Amniotic stem cell (primary cell): ENCODE results near the gene SFXN4.

Experiments used
- DNase-seq: peaks from one replicate; lab custom pipeline; 2025; lab: John Stamatoyannopoulos, UW

Gene SFXN4

DNA sequence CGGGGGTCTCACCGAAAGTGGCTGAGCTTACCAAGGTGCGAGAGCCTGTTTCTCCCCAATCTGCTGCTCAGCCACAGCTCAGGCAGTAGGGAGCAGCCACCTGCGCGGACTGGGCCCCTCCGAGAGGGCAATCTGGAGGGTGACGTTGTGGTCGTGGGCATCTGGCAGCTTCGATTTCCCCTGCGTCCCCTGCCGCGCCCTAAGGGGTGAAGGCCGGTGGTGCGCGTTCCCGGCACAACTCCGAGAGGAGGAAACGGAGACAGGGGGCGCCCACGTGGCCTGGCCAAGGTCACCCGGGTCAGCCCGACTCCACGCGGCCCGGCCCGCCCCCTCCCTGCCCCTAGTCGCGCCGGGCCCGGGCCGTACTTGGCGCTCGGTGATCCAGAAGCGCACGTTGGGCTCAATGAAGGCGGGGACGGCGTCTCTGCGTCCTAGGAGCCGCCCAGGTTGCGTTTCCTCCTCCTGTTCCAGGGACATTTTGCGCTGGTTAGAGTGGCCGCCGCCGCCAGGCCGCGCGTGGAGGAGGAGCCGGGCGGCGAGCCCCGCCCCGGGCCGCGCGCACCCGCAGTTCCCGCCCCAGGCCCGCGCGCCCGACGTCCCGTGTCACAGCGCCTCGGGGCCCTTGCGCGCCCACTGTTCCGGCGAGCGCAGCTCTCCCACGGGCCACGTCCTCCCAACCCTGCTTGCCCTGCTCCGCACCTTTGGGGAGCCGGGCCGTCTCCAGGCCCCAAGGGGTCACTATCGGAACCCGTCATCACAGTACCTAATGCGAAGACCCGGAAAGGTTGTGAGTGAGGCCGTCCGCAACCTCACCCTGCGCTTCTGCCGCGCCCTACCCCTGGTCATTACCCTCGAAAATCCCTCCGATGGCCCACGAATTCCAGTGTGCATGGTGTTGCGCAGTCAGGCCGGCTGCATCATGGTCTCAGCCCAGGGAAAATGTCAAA lies at the start of gene SFXN4:
TSS of gene SFXN4 (minus strand) at position 544 of the 947 bp plus-strand sequence. CDS start at position 477, 67 bp downstream.
- peak; percentile 44 for DNase-seq

DNA sequence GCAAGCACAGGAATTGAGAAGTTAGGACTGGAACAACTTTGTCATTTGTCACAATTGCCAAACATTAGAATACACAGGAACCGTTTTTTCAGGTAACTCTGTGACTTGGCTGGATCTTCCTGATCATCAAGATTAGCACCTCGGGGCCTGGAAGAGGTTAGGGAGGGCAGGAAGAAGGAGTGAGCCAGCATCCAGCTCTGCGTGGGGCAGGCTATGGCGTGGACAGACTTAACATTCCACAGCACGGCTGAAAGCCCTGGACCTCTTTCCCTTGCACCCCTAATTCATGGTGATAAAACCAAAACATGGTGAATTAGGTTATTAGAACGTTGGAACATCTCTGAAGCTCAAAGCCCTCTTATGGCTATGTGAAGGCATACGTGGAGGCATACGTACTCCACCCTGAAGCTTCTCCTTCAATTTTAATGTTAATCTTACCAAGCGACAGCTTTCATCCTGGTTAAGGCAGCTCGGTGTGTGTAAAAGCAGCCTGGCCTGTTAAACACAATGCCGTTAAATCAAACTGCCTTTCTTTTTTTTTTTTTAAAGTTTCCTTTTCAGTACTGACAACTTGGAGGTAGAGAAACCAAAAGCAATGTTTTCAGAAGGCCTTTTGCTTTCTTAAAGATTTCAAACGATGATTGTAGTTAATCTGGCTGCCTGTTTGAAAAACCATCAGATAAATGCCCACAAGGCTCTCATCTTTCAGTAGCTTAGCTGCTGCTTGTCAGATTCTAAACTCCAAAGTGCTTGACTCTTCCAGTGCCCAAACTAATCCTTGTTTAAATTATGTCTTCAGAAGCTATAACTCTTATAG lies 46.3 kb upstream of the SFXN4 start:
- no peak for DNase-seq

GRCh38 chr10:119211176-119211575 lies 45.7 kb upstream of the SFXN4 start:
- peak; percentile 26 for DNase-seq

- DNase-seq: no peak
These were observed 45.1 kb upstream of the SFXN4 start for GRCh38 chr10:119210633-119211032.

GRCh38 chr10:119209736-119210355 lies 44.3 kb upstream of the SFXN4 start:
- DNase-seq: no peak

GRCh38 chr10:119209035-119209735 lies 43.7 kb upstream of the SFXN4 start:
- peak; percentile 28 for DNase-seq

DNA sequence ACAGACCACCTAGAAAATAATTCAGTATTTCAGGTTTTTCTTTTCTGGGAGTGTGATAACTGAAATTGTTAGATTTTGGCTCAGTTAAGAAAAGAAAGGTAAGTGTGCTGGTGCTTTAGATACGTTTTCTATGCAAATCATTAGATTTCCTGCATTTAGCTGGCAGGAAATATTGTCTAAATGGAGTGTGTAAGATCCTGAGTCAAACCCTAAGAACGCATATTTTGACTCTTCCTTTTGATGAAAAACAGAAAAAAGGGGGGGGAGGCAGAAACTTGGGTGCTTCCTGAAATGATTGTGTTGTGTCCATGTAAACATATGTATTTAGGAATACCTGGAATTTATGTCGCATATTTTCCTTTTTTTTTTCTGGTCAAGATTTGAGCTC lies 43.0 kb upstream of the SFXN4 start:
- no peak for DNase-seq

DNA sequence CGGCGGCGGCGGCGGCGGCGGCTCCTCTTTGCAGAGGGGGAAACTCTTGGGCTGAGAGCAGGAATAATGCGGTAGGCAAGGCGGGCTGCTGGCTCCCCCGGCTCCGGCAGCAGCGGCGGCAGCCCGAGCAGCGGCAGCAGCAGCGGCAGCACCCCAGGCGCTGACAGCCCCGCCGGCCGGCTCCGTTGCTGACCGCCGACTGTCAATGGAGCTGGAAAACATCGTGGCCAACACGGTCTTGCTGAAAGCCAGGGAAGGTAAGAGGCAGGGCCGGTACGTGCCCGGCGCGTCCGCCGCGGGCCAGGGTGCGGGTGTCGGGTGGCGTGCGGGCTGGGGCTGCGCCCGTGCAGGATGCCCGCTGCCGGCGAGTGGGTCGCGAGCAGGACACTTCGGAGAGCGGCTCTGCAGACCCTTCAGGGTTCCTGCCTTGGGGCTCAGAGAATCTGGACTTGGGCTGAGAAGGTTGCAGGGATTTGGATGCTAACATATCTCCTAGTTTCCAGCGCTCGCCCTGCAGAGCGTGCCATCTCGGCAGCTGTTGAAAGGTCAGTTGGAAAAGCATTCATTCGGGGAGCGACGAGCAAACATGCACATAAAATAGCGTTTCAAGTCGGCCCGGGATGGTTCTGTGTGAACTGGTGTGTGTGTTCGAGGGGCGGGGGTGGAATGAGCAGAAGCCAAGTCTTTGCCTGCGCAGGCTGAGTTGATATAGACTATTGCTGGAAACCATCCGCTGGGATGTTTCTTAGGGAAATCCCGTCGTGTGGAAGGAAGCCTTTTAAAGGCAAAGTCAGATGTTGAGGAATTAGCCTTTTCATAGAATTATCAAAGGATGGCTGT lies 42.4 kb upstream of the SFXN4 start:
- DNase-seq: no peak

DNA sequence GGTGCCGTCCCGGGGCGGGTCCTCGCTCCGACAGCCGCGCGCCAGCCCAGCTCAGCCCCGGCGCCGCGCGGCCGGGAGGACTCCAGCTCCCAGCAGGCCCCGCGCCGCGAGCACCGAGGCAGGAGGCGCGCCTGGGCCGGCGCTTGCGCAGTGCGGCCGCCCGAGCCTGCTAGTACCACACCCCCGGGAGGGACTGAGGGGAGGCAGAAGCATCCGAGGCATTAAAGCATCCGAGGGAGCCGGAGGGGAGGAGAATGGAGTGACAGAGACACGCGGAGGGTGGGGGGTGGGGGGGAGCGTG lies 41.8 kb upstream of the SFXN4 start, which contains the start of gene GRK5:
TSS of gene GRK5 (plus strand) at position 206 of the 301 bp plus-strand sequence. CDS start 347 bp downstream, outside the sequence.
- peak; percentile 97 for DNase-seq

- peak; percentile 34 for DNase-seq
These were observed 41.3 kb upstream of the SFXN4 start for GRCh38 chr10:119206603-119207365.

- no peak for DNase-seq
These were observed 40.5 kb upstream of the SFXN4 start for GRCh38 chr10:119205894-119206602.

DNA sequence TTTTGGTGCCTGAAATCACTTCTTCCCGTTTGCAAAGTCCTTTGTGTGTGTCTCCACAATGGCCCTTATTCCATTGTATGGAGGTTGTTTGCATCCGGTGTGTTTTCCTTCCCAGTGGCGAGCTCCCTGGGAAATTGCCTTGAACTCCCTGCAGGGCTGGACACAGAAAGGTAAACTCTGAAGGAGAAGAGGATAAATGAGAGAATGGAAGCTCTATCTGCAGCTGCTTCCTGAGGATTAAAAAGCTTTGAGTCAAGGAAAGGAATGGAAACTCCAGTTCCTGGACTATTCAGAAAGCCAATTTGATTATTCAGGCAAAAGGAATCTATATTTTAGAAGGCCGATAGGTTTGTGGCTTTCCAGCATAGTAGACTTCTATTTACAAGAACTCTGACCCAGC lies 37.5 kb upstream of the SFXN4 start:
- DNase-seq: no peak

- DNase-seq: no peak
These were observed 35.7 kb upstream of the SFXN4 start for GRCh38 chr10:119201233-119201632.

- peak; percentile 80 for DNase-seq
These were observed 33.9 kb upstream of the SFXN4 start for GRCh38 chr10:119199231-119199992.

GRCh38 chr10:119198438-119198837 lies 32.9 kb upstream of the SFXN4 start:
- DNase-seq: no peak

GRCh38 chr10:119197921-119198320 lies 32.4 kb upstream of the SFXN4 start:
- no peak for DNase-seq

- no peak for DNase-seq
These were observed 26.4 kb upstream of the SFXN4 start for GRCh38 chr10:119191881-119192280.

DNA sequence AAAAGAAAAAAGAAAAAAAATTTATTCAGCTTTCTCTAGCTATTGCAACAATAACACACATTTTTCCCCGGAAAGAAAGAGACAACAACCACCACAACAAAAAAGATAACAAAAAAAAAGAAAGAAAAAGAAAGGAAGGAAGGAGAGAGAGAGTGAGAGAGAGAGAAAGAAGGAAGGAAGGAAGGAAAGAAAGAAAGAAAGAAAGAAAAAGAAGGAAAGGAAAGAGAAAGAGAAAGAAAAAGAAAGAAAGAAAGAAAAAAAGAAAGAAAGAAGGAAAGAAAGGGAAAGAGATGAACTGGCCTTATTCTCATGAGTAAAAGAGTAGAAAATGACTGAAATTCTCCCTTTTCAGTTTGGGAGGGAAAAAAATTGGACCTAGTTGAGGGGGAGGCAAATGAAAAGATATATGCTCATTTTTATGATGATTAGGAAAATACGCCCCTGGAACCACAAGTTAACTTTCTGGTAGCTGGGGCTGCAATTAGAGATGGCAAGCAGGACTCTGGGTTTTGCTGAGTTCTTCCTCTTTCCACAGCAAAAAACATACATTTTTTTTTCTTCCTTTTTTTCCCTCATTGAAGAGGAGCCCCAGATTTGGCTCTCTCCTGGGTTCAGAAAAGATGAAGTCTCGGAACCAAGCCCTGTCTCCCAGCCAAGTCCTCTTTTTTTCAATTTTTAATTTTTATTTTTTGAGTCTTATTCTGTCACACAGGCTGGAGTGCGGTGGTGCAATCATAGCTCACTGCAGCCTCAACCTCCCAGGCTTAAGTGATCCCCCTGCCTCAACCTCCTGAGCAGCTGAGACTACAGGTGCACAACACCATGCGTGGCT lies 25.7 kb upstream of the SFXN4 start:
- no peak for DNase-seq
